ENCODE data around the gene IGF2BP2. TPM values are rescaled to one million over a fixed set of nuclear protein-coding genes. Genes with fewer than 3 reads are reported as not detected.

The IGF2BP2 gene
- polyA plus RNA-seq, 1 experiment, result 9.9 TPM

- TF ChIP-seq, protein P1, sequence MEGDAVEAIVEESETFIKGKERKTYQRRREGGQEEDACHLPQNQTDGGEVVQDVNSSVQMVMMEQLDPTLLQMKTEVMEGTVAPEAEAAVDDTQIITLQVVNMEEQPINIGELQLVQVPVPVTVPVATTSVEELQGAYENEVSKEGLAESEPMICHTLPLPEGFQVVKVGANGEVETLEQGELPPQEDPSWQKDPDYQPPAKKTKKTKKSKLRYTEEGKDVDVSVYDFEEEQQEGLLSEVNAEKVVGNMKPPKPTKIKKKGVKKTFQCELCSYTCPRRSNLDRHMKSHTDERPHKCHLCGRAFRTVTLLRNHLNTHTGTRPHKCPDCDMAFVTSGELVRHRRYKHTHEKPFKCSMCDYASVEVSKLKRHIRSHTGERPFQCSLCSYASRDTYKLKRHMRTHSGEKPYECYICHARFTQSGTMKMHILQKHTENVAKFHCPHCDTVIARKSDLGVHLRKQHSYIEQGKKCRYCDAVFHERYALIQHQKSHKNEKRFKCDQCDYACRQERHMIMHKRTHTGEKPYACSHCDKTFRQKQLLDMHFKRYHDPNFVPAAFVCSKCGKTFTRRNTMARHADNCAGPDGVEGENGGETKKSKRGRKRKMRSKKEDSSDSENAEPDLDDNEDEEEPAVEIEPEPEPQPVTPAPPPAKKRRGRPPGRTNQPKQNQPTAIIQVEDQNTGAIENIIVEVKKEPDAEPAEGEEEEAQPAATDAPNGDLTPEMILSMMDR (IDR thresholded peaks at IDR 0.05; ENCODE audit: low read depth, low read length), result no peak
- Histone ChIP-seq H3K9me3 (ENCODE audit: control insufficient read depth, insufficient read depth, low read length) (no peaks in the 10 kb centered on the region), H3K27ac (ENCODE audit: low read depth, low read length) (no peak overlapping the region), H3K27me3 (ENCODE audit: control insufficient read depth, insufficient read depth, low read length) (no peaks in the 10 kb centered on the region), H3K4me3 (ENCODE audit: low read depth, low read length) (no peak overlapping the region)
- ChIA-PET POLR2A (no interaction called here), CTCF (interaction anchor here (0.6 to 0.7 kb wide), 2 partner anchors 19 to 786 kb away, joined by 3 read pairs; no protein-coding TSS in a partner anchor)
- DNase-seq (ENCODE audit: low read depth, low spot score), result no peak
Measured at GRCh38 chr3:185594073-185594472, 230.8 kb downstream of the IGF2BP2 start.

Small RNAs within 50 kb of the gene (small RNA-seq; reads per million reads assigned to genes)
- gene AC133473.1 (ENCODE audit: insufficient read length, low read depth) (not detected), gene MIR548AQ (ENCODE audit: insufficient read length, low read depth) (not detected)

Other genes starting within 250 kb of the IGF2BP2 start
- 18.2 and 28.1 TPM in 2 replicates for gene SENP2, start 238.7 kb downstream of the IGF2BP2 start, polyA plus RNA-seq (2011; rRNA removed)
- gene TRA2B, start 113.0 kb upstream of the IGF2BP2 start, polyA plus RNA-seq (2011; rRNA removed), result 170 and 216 TPM in 2 replicates

Data from AG04450 (cell line).